DMS 273 treated with DMSO at 0.1 percent for 48 hours (cell line): ENCODE data around the gene PLEKHG5.

Experiments used
- DNase-seq: peaks from one replicate; lab custom pipeline; 2025; lab: John Stamatoyannopoulos, UW

PLEKHG5 gene

GRCh38 chr1:6425658-6426057, 65.8 kb downstream of the PLEKHG5 start:
- DNase-seq: no peak

GRCh38 chr1:6424619-6425593, 66.6 kb downstream of the PLEKHG5 start, which contains the start of gene ESPN:
Gene ESPN, plus strand, starts transcription at chr1:6424776. Its CDS starts 180 bp downstream, at chr1:6424956.
- DNase-seq: no peak

GRCh38 chr1:6424000-6424565, 67.4 kb downstream of the PLEKHG5 start:
- no peak for DNase-seq

- DNase-seq: no peak
Measured at GRCh38 chr1:6423321-6423999, 68.0 kb downstream of the PLEKHG5 start.

- DNase-seq: peak; percentile 20
Measured at GRCh38 chr1:6421266-6421665, 70.2 kb downstream of the PLEKHG5 start.

- DNase-seq: no peak
Measured at GRCh38 chr1:6420454-6421042, 70.9 kb downstream of the PLEKHG5 start.

GRCh38 chr1:6419804-6420453, 71.5 kb downstream of the PLEKHG5 start, which contains the start of gene HES2:
Gene HES2, minus strand, starts transcription at chr1:6419919. Its CDS starts 99 bp downstream, at chr1:6419820.
- DNase-seq: no peak

GRCh38 chr1:6419397-6419803, 72.1 kb downstream of the PLEKHG5 start:
- no peak for DNase-seq

GRCh38 chr1:6418668-6419396, 72.6 kb downstream of the PLEKHG5 start:
- DNase-seq: no peak

- DNase-seq: no peak
Measured at GRCh38 chr1:6417961-6418667, 73.4 kb downstream of the PLEKHG5 start.
